HepG2 (cell line): ENCODE results near the gene CXCR5. TPM values are rescaled to one million over a fixed set of nuclear protein-coding genes. Genes with fewer than 3 reads are reported as not detected.

Experiments
- ATAC-seq: fragments of 200-7000 bp; cut with Tn5 transposase; 3 replicates; pipeline ENCODE4 v1.9.1; 2020; ENCODE audit warnings: mild to moderate bottlenecking, moderate library complexity
- BruUV-seq: library from RNA; stranded (reverse); fragments of 400-500 nt; replicated peaks from 2 replicates; lab custom pipeline; 2021; lab: Mats Ljungman, UMichigan
- CTCF ChIA-PET: fragments of 300-600 bp; formaldehyde crosslinking; extraction: SDS; loops from one replicate; lab custom pipeline; 2021; ENCODE audit warnings: low total read pairs, inconsistent platforms, low intra/inter-chr PET ratio; lab: Yijun Ruan, JAX
- POLR2A ChIA-PET: fragments of 350-600 bp; sonication (Branson Sonifier 250); formaldehyde crosslinking; loops from one replicate; lab custom pipeline; 2020; ENCODE audit warnings: antibody characterized with exemption, inconsistent platforms; lab: Yijun Ruan, JAX
- DNase-seq: peaks from one replicate; pipeline ENCODE4 v3.0.0-alpha.2; 2015; ENCODE audit warnings: low spot score
- FAIRE-seq: peaks from 3 replicates; lab custom pipeline; 2011; peaks lifted over from hg19 to GRCh38; lab: Jason Lieb, UNC
- H2AFZ ChIP-seq: one replicate; pipeline ENCODE4 v1.6.1; 2011; ENCODE audit warnings: low read length, inconsistent platforms
- H3K27ac ChIP-seq: fragments of 300-600 bp; 3 replicates; pipeline ENCODE4 v1.8.0; 2011; ENCODE audit warnings: mixed run types, mild to moderate bottlenecking, mixed read lengths, low read length, inconsistent platforms; ENCODE audit not compliant: insufficient read depth; ENCODE audit errors: extremely low read length
- H3K27me3 ChIP-seq, 2 experiments: fragments of 200-600 bp in 1 of 2; 2 replicates in 1 of 2; 3 replicates in 1 of 2; pipeline versions ENCODE4 v1.6.0 to v1.8.0; 2011; ENCODE audit warnings: low read length in 2 of 2, mild to moderate bottlenecking in 2 of 2, moderate library complexity in 2 of 2, inconsistent platforms in 1 of 2; ENCODE audit not compliant: insufficient read depth in 2 of 2, control insufficient read depth in 1 of 2
- H3K36me3 ChIP-seq, 2 experiments: fragments of 200-600 bp in 1 of 2; replicated peaks in 1 of 2; 2 replicates in 1 of 2; 3 replicates in 1 of 2; pipeline versions ENCODE4 v1.5.1 to v1.8.0; 2011; ENCODE audit warnings: low read length in 2 of 2, inconsistent platforms in 1 of 2; ENCODE audit not compliant: insufficient read depth in 2 of 2, control insufficient read depth in 1 of 2
- H3K4me1 ChIP-seq: 2 replicates; pipeline ENCODE4 v1.5.1; 2012; ENCODE audit warnings: low read length, inconsistent platforms; ENCODE audit not compliant: insufficient read depth
- H3K4me2 ChIP-seq: 2 replicates; pipeline ENCODE4 v1.6.0; 2011; ENCODE audit warnings: low read depth, low read length, inconsistent platforms
- H3K4me3 ChIP-seq, 3 experiments: fragments of 200-600 bp in 1 of 3; sonication (generic), shearing (Covaris generic) in 1 of 3; replicated peaks in 1 of 3; 2 replicates each; pipeline ENCODE4 v1.5.1; 2011 to 2016; ENCODE audit warnings: low read length in 3 of 3, inconsistent platforms in 2 of 3, low read depth in 2 of 3, mild to moderate bottlenecking in 2 of 3, control low read depth in 1 of 3, mixed read lengths in 1 of 3; ENCODE audit not compliant: insufficient read depth in 1 of 3
- H3K79me2 ChIP-seq: one replicate; pipeline ENCODE4 v1.6.1; 2011; ENCODE audit warnings: low read length, inconsistent platforms; ENCODE audit not compliant: insufficient read depth
- H3K9ac ChIP-seq: 2 replicates; pipeline ENCODE4 v1.6.0; 2011; ENCODE audit warnings: mild to moderate bottlenecking, low read depth, low read length, inconsistent platforms; ENCODE audit not compliant: insufficient read depth
- H3K9me3 ChIP-seq: 2 replicates; pipeline ENCODE4 v1.5.1; 2012; ENCODE audit warnings: mild to moderate bottlenecking, low read length
- H4K20me1 ChIP-seq: 2 replicates; pipeline ENCODE4 v1.6.0; 2011; ENCODE audit warnings: inconsistent platforms, mild to moderate bottlenecking, low read length, moderate library complexity; ENCODE audit not compliant: insufficient read depth
- BCL6 ChIP-seq: IDR thresholded peaks from 2 replicates; pipeline ENCODE4 v1.6.1; 2016; ENCODE audit warnings: missing genetic modification reagents, missing compliant biosample characterization
- CHD4 ChIP-seq: fragments of 200-600 bp; sonication (generic); IDR thresholded peaks from 2 replicates; pipeline ENCODE4 v1.7.0; 2017; ENCODE audit warnings: mild to moderate bottlenecking, low read length, borderline replicate concordance
- CREBL2 ChIP-seq: sonication (generic); formaldehyde crosslinking; IDR thresholded peaks from 2 replicates; pipeline ENCODE4 v1.8.1; 2023; ENCODE audit warnings: missing genetic modification reagents, mild to moderate bottlenecking, borderline replicate concordance
- EP300 ChIP-seq, 3 experiments: sonication (generic) in 1 of 3; formaldehyde crosslinking in 1 of 3; IDR thresholded peaks; 2 replicates each; pipeline versions ENCODE4 v1.5.1 to v1.6.1; 2011 to 2020; ENCODE audit warnings: low read depth in 2 of 3, low read length in 2 of 3, borderline replicate concordance in 1 of 3, improper control_type of control experiment in 1 of 3, mild to moderate bottlenecking in 1 of 3, missing genetic modification reagents in 1 of 3, moderate library complexity in 1 of 3
- FOXC1 ChIP-seq: sonication (generic); formaldehyde crosslinking; IDR thresholded peaks from 2 replicates; pipeline ENCODE4 v1.8.0; 2022; ENCODE audit warnings: mild to moderate bottlenecking, missing genetic modification reagents, borderline replicate concordance
- HNRNPLL ChIP-seq: fragments of 200-400 bp; formaldehyde crosslinking; IDR thresholded peaks from 2 replicates; pipeline ENCODE4 v1.6.1; 2017; ENCODE audit warnings: mild to moderate bottlenecking, low read depth, low read length; ENCODE audit not compliant: poor library complexity, severe bottlenecking
- MXI1 ChIP-seq: IDR thresholded peaks from 3 replicates; pipeline ENCODE4 v1.6.1; 2012; ENCODE audit warnings: low read depth, low read length, inconsistent platforms, borderline replicate concordance
- PRDM10 ChIP-seq: sonication (generic); formaldehyde crosslinking; IDR thresholded peaks from 2 replicates; pipeline ENCODE4 v1.4.0; 2020; ENCODE audit warnings: low read depth, missing genetic modification reagents
- ZNF484 ChIP-seq: sonication (generic); formaldehyde crosslinking; IDR thresholded peaks from 2 replicates; pipeline ENCODE4 v1.5.1; 2020; ENCODE audit warnings: mild to moderate bottlenecking, low read depth, missing genetic modification reagents, borderline replicate concordance
- ZNF589 ChIP-seq: sonication (generic); formaldehyde crosslinking; conservative IDR thresholded peaks from 2 replicates; pipeline ENCODE4 v1.8.0; 2022; ENCODE audit warnings: mild to moderate bottlenecking, moderate library complexity, missing genetic modification reagents
- ZNF768 ChIP-seq: sonication (generic); formaldehyde crosslinking; IDR thresholded peaks from 2 replicates; pipeline ENCODE4 v1.4.0; 2020; ENCODE audit warnings: missing genetic modification reagents
- ZNF770 ChIP-seq: sonication (generic); formaldehyde crosslinking; IDR thresholded peaks from 2 replicates; pipeline ENCODE4 v1.5.0; 2020; ENCODE audit warnings: mild to moderate bottlenecking, missing genetic modification reagents
- ZNF781 ChIP-seq: sonication (generic); formaldehyde crosslinking; IDR thresholded peaks from 2 replicates; pipeline ENCODE4 v1.5.1; 2020; ENCODE audit warnings: borderline replicate concordance, mild to moderate bottlenecking, missing genetic modification reagents; ENCODE audit errors: not compliant biosample characterization
- WGBS: methylation state at CpG from one replicate; pipeline ENCODE4 v1.1.6; 2017; ENCODE audit warnings: low lambda C conversion rate; 5-methylcytosine and 5-hydroxymethylcytosine counted together
- in situ Hi-C: cut with HindIII; loops from 2 replicates; pipeline ENCODE4 v1.10.0; 2017; ENCODE audit warnings: low pct_unique_long_range_greater_than_20kb; ENCODE audit not compliant: extremely low pct_ligation_motif_present
- intact Hi-C: fragments of 100-400 bp; cut with micrococcal nuclease; formaldehyde crosslinking; loops from one replicate; pipeline ENCODE4 v1.10.0; 2022; ENCODE audit not compliant: unreplicated experiment
- polyA plus RNA-seq, 8 experiments: library from polyadenylated mRNA; depleted of rRNA in 3 of 8; stranded (reverse) in 7 of 8; unstranded in 1 of 8; fragments of >200 nt; fragmentation: Illumina TruSeq in 4 of 8; extraction: Trizol in 4 of 8; gene quantifications; 2 replicates each; pipeline versions ENCODE4 v1.2.1 to v1.2.3, GENCODE V29; 2011 to 2016; ENCODE audit warnings: low read depth in 4 of 8, missing spikeins in 1 of 8, mixed read lengths in 1 of 8; ENCODE audit not compliant: insufficient read depth in 1 of 8
- total RNA-seq, 5 experiments: library from RNA; depleted of rRNA; stranded (reverse); fragments of >200 nt; fragmentation: Illumina TruSeq; extraction: Trizol; gene quantifications; 2 replicates each; pipeline ENCODE4 v1.2.3, GENCODE V29; 2016; ENCODE audit warnings: low read depth in 1 of 5

Gene CXCR5
- total and polyA plus RNA-seq, 2 of the 13 experiments (the other 11 are each of a cell fraction or from before 2014, with no cell fraction given), result not detected

GRCh38 chr11:118910309-118911112 lies 26.8 kb downstream of the CXCR5 start:
- peak; percentile 75 for DNase-seq
- BruUV-seq, result TSS peak; percentile 79
- H2AFZ ChIP-seq, result no peak overlapping the region
- peaks cover 75% of the 10 kb centered on the region for H3K4me1 ChIP-seq
- H3K79me2 ChIP-seq, result peaks cover 2% of the 10 kb centered on the region
- in situ Hi-C loops (no loop called here), intact Hi-C loops (loop anchor here (1.0 kb wide), 2 partner anchors 11 to 18 kb away; no protein-coding TSS in a partner anchor)
- no peaks in the 10 kb centered on the region; a peak in 1 of 5 replicates for H3K27me3 ChIP-seq
- ChIA-PET CTCF (interaction anchor here (1.1 to 9.1 kb wide), 2 partner anchors 17 to 46 kb away, joined by 3 to 188 read pairs; partner anchors contain the start of genes BCL9L and UPK2), POLR2A (interaction anchor here (0.6 to 3.6 kb wide), 12 partner anchors 23 to 1275 kb away, joined by 3 to 35 read pairs (median 3); partner anchors contain the start of genes CENATAC, DDX6, HMBS and RPS25)
- no peaks in the 10 kb centered on the region for H4K20me1 ChIP-seq
- peak overlapping the region; percentile 86 for H3K9ac ChIP-seq
- no peak for FAIRE-seq
- peak overlapping the region; percentile 89 for H3K27ac ChIP-seq
- peak overlapping the region; percentile 95 for H3K4me2 ChIP-seq
- 0% methylated on average over 18 of the region's 67 CpGs for WGBS
- H3K4me3 ChIP-seq, result peak overlapping the region; percentile 62 to 78 (median 62); a peak in 5 of 6 replicates
- peaks cover 0 to 19% of the 10 kb centered on the region in 2 experiments; a peak in 1 of 5 replicates for H3K36me3 ChIP-seq
- H3K9me3 ChIP-seq, result no peaks in the 10 kb centered on the region
- peak; percentile 62 for ATAC-seq
- TF ChIP-seq MXI1 (0 out of 3 replicates have a peak, but pooled peaks have one; percentile 19), ZNF768 (CRISPR knock-in tag) (peak; percentile 68; the same call in 1 of the 2 replicates), ZNF770 (CRISPR knock-in tag) (no peak), HNRNPLL (peak; percentile 1), ZNF781 (peak; percentile 20), PRDM10 (CRISPR knock-in tag) (no peak), ZNF484 (CRISPR knock-in tag) (no peak), ZNF589 (peak; percentile 46; the same call in 1 of the 2 replicates), BCL6 (CRISPR knock-in tag) (0 out of 2 replicates have a peak, but pooled peaks have one; percentile 14), EP300 (IDR thresholded peaks at IDR 0.05; ENCODE audit: low read depth in 2 of 2, low read length in 2 of 2) (no peak; a peak in 2 of 4 replicates), EP300 (CRISPR knock-in tag; IDR thresholded peaks at IDR 0.05; ENCODE audit: borderline replicate concordance) (no peak), FOXC1 (CRISPR knock-in tag) (no peak), CHD4 (peak; percentile 42; the same call in 1 of the 2 replicates), CREBL2 (CRISPR knock-in tag) (0 out of 2 replicates have a peak, but pooled peaks have one; percentile 55)
